HG03025 (cell line): ENCODE measurements around the gene RFX4.
A peak's percentile ranks its signal among the peaks of the same experiment; 100 is the strongest.

ENCODE experiments used
- ATAC-seq: cut with Tn5 transposase; IDR thresholded peaks from one replicate; pipeline ENCODE4 v1.9.1; 2021; ENCODE audit warnings: mild to moderate bottlenecking, moderate library complexity; ENCODE audit not compliant: unreplicated experiment, low FRiP score

RFX4 gene

DNA sequence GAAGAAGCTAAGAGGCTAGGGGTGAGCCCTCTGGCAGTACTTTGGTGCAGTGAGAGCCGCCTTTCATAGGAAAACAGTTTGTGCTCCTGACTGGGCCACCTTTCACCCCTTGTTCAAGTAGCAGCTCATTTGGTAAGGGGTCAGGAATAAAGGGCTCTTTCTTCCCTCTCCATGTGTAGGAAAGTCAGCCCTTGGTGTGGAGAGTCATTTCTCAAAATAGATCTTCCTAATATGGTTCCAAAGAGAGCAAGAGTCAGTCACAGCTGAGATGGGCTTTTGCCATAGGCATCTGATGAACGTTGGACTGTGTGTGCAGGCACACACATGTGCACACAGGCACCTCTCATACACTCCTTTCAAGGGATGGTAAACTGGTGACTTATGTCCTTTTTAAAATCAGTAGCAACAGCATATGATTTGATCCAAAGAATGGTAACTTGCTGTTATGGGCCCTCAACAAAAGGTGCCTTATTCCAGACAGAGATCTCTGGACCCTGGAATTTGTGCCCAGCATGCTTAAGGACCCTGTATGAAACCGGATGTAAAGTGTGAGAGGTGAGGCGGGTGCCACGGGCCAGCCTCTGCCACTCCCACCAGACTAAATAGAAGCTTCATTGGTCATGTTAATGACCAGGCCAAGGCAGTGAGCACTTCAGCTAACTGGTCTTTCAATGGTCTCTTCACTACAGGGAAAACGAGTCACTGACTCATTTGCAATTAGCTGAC, 175.0 kb downstream of the RFX4 start:
- ATAC-seq, result no peak

GRCh38 chr12:106758349-106759110, 175.7 kb downstream of the RFX4 start:
- ATAC-seq, result no peak

DNA sequence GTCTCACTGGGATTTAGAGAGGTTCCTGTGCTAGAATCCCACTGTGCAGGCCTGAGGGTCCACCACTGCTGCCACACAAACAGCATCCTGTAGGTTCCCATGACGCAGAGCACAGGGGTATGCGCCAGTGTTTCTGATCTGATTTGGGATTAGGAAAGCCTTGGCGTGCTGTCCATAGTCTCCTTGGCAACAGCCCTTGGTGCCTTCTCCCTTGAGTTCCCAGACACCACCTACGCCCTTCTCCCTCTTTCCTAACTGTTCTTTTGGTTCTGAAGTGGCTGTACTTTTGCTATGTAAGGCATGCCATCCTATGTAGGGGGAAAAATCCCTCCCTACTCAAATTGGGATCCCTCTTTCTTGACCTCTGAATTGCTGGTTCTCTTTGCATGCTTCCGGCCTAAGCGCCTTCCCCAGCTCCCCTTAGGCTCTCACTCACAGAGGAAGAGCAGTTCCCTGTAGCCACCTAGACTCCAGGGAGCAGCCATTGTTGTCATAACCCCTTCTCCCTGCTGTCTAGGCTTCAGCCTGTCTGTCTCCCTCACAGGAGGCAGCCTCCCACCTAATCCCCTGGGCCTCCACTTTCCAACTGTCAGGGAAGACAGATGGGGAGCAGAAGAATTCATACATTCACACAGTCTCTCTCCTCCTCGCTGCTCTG, 176.9 kb downstream of the RFX4 start:
- peak; percentile 34 for ATAC-seq

DNA sequence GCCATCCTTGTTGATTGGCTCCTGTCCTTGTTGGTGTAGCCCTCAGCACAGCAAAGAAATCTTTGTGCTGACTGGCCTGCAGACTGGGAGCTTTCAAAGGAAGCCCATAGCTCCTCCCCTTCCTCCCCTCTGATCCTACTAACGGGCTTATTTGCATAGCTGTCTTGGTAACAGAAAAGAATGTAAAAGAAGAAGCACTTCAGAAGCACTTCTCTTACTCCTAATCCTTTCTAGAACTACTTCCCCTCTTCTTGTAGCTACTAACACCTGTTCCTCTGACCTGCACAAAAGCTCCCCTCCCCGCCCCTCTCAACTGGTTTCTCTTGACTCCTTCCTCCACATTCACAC, 177.4 kb downstream of the RFX4 start:
- ATAC-seq, result peak; percentile 97

GRCh38 chr12:106764220-106764619, 181.4 kb downstream of the RFX4 start:
- ATAC-seq, result no peak

DNA sequence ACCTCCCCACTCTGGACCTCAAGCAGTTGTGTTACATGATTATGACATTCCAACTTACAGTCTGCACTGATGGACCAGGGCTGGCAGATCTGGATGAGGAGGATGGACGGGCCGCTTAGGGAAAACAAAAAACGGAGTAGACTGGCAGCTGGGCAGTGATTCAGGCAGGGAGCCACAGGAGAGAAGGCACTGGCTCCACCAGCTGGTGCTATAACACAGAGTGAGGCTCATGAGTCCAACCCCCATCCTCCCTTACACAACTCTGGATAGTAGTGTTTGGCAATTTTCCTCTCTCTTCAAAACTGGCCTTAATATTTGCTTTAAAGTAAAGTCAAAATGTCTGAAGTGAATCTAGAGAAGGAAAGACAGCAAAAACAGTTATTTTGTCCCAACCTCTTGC, 181.9 kb downstream of the RFX4 start:
- no peak for ATAC-seq

GRCh38 chr12:106766393-106766826, 183.6 kb downstream of the RFX4 start:
- no peak for ATAC-seq

GRCh38 chr12:106767206-106767605, 184.4 kb downstream of the RFX4 start:
- no peak for ATAC-seq

- no peak for ATAC-seq
Observed at GRCh38 chr12:106767954-106768822, 185.4 kb downstream of the RFX4 start.

GRCh38 chr12:106769078-106769477, 186.3 kb downstream of the RFX4 start:
- ATAC-seq, result no peak

DNA sequence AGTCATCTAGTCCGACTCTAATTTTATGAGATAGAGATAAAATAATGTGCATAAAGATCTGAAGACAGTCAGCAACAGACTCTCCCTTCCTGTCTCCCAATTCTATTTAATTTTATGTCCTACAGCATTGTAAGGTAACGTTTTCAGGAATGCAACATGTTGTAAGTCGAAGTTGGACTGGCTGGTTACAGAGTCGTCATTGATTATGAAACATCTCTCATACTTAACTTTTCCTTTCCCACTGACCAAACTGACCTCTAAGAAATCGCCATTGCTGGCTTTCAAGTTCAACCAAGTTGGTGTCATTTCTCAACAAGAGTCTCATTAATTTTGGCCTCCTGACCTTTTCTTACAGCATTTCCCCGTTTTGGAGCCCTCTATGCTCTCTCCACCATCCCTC, 186.7 kb downstream of the RFX4 start:
- no peak for ATAC-seq

DNA sequence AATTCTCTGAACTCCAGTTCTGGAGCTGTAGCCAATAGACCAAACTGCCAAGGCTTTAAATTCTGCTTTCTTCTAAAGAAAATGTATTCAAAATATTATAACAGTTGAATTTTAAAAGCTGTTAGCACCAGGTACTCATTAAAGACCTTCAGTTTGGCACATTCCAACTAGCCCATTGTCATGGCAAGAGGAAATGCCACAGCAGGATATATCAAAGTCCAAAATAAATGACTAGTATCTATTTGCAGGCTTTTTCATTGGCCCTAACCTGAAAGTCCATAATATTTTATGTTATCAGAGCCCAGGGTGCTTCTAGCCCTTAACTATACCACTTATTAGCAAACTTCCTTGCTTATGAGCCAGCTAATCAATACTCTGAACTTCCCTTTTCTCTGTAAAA, 188.6 kb downstream of the RFX4 start:
- no peak for ATAC-seq

GRCh38 chr12:106773286-106774004, 190.6 kb downstream of the RFX4 start:
- no peak for ATAC-seq

DNA sequence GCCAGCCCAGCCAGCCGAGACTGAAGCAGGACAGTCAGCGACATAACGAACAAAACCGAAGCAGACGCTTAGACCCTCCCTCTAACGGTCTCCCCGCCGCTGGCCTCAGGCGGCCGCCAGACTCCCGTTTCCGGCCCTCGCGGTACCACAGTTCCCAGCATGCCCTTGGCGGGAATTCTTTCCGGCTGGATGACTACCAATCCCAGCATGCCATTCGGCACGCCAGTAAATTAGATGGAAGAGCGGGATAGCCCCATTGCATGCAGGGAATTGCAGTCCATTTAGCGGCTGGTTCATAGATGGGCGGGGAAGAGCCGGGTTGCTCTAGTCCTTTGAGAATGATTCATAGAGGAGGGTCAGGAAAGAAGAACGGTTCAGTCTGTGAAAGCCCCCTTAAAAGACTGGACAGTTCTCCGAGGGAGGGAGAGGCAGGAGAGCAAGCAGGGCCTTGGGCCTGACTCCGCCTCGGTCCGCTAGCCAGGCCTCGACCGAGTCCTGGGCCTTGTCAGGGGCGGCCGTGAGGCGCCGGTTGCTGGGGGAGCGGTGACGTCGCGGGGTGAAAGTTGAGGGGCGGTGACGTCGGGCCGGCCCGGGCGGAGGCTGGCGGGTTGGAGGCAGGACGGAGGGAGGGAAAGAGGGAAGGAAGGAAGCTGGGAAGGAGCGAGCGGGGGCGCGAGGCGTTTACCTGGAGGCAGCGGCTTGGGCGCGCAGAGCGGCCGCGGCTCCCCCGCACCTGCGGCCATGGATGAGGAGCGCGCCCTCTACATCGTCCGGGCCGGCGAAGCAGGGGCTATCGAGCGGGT, 191.4 kb downstream of the RFX4 start, which contains the start of gene RIC8B:
TSS of gene RIC8B (plus strand) at position 678 of the 803 bp plus-strand sequence. CDS start at position 742, 64 bp downstream.
- ATAC-seq, result peak; percentile 88

- ATAC-seq, result peak; percentile 0
Observed at GRCh38 chr12:106774808-106775524, 192.2 kb downstream of the RFX4 start.

- no peak for ATAC-seq
Observed at GRCh38 chr12:106776897-106777296, 194.1 kb downstream of the RFX4 start.

DNA sequence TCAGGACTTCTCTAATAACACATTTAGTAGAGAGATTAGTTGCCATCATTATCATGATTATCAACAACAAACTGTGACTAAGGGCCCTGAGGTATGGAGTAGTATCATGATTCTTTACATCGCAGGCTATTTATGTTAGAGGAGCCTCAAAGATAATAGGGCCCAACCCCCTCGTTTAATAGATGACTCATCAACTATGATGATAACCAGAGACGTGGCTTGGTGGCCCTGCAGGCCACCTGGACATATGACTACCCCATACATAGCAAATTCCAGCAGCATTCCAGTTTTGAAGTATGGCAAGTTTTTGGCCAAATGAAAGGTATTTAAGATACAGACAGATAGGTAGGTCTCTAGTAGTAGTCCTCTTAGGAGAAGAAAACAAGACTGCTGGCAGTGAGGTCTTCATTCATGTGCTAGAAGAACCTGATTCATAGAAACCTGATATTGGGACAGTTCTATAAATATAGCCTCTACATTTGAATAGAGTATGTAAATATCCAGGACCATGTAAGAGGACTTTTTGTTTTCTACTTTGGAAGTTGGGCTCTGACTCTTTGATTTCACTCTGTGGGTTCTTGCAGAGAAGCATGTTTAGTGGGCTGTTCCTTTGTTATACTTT, 197.3 kb downstream of the RFX4 start:
- ATAC-seq, result no peak

GRCh38 chr12:106782619-106783018, 199.8 kb downstream of the RFX4 start:
- no peak for ATAC-seq
